GM12872 (cell line): ENCODE data around the gene SLC31A1.

ENCODE experiments used
- TF ChIP-seq, protein P1 (sequence below): IDR thresholded peaks from 3 replicates; pipeline ENCODE4 v1.5.1; 2011; ENCODE audit warnings: low read depth, mild to moderate bottlenecking, low read length, moderate library complexity; ENCODE audit not compliant: insufficient read depth

SLC31A1 gene

DNA sequence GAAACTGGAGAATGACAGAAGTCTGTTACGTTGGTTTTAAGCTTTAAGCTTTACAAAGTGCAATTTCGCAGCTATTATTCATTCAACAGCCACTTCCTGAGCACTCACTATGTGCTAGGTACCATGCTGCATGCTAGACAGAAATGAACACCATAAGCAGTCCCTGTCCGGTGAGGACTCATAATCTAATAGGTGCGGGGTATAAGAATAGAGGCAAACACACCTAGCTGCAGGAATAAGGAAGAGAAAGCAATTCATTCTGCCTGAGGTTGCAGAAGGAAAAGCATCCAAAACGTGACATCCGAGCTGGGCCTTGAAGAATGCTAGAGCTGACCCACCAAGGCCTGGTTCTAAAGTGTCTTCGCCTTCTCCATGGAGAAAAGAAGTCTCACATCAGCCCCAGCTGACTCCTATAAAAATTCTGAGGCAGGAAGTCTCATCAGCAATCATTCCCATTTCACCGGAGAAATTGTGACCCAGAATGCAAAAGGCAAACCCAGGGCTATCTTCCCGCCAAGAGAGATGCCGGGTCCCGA is 809 bp upstream of the SLC31A1 start:
- TF ChIP-seq, protein P1, sequence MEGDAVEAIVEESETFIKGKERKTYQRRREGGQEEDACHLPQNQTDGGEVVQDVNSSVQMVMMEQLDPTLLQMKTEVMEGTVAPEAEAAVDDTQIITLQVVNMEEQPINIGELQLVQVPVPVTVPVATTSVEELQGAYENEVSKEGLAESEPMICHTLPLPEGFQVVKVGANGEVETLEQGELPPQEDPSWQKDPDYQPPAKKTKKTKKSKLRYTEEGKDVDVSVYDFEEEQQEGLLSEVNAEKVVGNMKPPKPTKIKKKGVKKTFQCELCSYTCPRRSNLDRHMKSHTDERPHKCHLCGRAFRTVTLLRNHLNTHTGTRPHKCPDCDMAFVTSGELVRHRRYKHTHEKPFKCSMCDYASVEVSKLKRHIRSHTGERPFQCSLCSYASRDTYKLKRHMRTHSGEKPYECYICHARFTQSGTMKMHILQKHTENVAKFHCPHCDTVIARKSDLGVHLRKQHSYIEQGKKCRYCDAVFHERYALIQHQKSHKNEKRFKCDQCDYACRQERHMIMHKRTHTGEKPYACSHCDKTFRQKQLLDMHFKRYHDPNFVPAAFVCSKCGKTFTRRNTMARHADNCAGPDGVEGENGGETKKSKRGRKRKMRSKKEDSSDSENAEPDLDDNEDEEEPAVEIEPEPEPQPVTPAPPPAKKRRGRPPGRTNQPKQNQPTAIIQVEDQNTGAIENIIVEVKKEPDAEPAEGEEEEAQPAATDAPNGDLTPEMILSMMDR = no peak

DNA sequence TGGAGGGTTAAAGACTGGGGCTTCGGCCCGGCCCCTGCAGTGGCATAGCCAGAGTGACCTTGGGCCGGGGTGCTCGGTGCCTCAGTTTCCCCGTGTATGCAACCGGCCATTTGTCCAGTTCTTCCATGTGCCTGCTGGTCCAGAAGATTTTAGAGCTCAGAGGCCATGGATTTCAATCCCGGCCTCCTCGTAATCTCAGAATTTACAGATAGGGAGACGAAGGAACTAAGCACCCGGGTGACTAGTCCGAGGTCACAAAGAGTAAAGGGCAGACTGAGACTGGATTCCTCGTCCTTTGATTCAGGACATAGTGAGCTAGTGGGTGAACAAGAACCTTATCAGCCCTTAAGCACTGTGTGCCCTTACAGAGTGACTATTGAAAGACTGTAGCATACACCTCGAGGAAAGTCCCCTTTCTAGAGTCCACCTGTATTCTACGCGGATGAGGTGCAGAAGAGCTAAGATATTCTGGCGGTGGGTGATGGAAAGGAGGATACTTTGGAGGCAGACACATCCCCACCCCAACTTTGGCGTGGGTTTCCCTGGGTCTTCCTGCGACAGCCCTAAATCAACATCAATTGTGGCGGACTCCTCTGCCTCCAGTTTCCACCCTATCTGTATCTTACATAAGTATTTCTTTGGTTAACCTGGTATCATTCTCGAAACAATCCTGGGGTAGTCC is 597 bp downstream of the SLC31A1 start:
- TF ChIP-seq, protein P1 = no peak

DNA sequence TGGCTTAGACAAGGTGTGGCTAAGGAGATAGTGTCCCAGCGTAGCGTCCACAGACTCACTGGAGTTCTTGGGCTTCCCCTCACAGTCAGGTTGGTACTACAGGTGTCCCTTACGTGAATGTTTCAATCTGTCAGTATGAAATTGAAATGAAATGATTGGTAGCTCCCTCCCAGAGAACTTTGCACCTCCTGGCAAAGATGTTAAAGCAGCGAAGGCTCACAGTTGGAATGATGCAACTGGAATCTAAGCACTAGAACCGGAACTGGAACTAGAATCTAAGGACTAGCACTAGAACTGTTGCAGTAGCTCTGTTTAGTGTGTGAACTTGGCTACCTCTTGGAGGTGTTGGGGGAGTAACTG is 1.1 kb downstream of the SLC31A1 start:
- TF ChIP-seq, protein P1 = no peak

DNA sequence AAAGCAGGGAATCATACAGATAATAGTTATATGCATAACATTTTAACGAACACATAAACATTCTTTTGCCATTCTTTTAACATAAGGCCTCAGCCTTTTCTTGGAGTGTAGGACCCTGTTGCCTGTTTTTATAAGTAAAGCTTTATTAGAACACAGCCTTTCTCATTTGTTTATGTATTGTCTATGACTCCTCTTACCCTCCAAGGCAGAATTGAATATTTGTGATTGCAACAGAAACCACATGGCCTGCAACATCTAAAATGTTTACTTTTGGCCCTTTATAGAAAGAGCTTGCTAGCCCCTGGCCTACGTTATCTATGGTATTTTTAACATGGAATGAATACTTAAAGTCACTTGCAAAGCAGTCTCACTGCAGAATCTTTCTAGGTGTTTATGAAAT is 2.6 kb downstream of the SLC31A1 start:
- TF ChIP-seq, protein P1 = no peak

DNA sequence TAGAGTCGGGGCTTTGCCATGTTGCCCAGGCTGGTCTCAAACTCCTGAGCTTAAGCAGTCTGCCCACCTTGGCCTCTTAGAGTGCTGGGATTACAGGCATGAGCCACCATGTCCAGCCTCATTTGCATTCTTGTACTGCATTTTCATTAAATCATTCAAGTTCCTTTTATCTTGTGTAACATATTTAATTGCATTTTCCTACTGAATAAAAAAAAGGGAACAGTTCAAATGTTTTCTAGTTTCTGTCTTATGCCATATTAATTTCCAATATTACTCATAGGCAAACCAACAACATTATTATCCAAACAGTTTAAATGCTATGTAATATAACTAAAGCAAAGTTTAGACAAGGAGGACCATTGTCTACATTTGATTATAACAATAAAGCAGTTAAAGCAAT is 6.1 kb downstream of the SLC31A1 start:
- TF ChIP-seq, protein P1 = no peak

DNA sequence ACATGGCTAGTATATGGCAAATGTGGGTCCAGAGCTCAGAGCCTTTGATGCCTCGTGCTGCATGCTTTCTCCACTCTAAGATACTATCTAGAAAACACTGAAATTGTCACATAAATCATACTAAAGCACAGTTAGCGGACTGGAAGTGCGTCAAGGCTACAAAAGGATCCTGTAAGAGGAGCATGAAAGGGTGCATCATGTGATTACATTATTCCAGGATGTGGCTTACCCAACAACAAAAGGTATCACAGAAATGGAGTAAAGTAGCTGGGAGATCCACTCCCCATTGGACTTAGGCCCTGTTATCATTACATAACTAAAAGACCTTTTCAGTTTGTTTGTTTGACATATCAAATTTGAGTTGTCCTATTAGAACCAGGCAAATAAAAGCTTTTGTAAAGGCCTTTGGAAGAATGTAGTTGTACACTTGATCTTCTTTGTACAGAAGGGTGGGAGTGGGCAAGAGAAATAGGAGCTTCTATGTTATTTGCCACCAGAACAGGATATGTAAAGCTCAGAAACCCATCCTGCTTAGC is 6.9 kb downstream of the SLC31A1 start:
- TF ChIP-seq, protein P1 = no peak

DNA sequence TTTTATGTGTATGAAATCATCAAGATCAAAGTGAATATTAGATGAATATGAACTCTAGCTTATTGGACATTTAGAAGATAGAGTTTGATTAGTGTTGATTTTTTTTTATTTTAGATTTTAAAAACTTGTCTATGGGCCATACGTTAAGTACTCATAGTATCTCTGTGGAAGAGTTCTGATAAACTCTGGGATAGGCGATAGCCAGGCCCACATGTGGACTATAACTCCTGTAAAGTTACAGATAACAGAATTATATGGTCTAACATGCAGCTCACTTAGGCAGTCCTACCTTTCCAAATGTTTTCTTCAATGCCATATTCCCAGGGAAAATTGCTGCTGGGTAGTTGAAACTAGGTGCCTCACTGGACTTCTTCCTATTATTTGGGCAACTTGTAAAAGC is 10.4 kb downstream of the SLC31A1 start:
- TF ChIP-seq, protein P1 = no peak
